ENCODE measurements around the gene CHADL. TPM values are rescaled to one million over a fixed set of nuclear protein-coding genes. Genes with fewer than 3 reads are reported as not detected.

Gene CHADL
- total and polyA plus RNA-seq, 12 donors: 4.5 to 46.6 (median 10.6) TPM

DNA sequence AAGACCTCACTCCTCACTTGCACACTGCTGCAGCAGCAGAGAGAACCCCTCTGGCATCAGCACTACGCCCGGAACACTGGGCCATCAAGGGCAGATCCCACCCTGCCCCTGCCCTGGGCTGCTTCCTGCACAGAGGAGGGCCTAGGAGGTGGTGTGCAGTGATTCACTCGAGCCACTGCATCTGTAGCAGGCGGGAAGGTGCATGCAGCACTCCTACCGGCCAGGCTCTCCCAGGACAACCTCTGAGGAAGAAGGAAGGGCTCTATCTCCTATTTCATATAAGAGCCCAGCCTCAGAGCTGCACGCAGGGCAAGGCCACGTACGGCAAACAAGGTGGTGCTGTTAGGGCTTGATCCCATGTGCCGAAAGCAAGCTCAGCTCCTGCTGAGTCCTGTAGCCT lies 31.1 kb upstream of the CHADL start:
- WGBS, 2 donors: 90 to 92% methylated on average over 9 of the region's 9 CpGs
- intact Hi-C loops (cut with DNase I): no loop called here
- Histone ChIP-seq H3K27ac (no peak overlapping the region), H3K36me3 (peaks cover 0 to 100% (median 48%) of the 10 kb centered on the region in 9 donors), H3K4me1 (peaks cover 0 to 7% (median 0%) of the 10 kb centered on the region in 9 donors), H3K9me3 (no peaks in the 10 kb centered on the region), H3K4me3 (no peak overlapping the region), H3K27me3 (no peaks in the 10 kb centered on the region)
- TF ChIP-seq, protein P1, sequence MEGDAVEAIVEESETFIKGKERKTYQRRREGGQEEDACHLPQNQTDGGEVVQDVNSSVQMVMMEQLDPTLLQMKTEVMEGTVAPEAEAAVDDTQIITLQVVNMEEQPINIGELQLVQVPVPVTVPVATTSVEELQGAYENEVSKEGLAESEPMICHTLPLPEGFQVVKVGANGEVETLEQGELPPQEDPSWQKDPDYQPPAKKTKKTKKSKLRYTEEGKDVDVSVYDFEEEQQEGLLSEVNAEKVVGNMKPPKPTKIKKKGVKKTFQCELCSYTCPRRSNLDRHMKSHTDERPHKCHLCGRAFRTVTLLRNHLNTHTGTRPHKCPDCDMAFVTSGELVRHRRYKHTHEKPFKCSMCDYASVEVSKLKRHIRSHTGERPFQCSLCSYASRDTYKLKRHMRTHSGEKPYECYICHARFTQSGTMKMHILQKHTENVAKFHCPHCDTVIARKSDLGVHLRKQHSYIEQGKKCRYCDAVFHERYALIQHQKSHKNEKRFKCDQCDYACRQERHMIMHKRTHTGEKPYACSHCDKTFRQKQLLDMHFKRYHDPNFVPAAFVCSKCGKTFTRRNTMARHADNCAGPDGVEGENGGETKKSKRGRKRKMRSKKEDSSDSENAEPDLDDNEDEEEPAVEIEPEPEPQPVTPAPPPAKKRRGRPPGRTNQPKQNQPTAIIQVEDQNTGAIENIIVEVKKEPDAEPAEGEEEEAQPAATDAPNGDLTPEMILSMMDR (IDR thresholded peaks at IDR 0.05): no peak
- no peak for DNase-seq
- no peak for ATAC-seq

DNA sequence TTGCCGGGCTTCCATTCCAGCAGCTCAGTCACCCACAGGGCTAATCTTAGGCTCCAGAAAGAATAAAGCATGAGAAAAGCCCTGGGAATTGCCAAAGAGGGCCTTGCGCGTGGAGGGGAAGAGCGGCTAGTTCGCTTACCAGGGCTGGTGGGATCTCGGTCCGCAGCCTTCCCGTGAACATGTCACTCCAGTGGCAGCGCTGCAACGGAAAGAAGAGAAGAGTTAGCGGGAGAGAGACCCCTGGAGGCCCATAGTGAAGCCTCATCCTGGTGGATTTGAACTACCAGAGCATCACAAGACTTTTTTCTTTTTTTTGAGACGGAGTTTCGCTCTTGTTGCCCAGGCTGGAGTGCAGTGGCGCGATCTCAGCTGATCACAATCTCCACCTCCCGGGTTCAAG lies 27.2 kb upstream of the CHADL start:
- intact Hi-C loops (cut with DNase I): no loop called here
- Histone ChIP-seq H3K4me3 (no peak overlapping the region), H3K9me3 (no peaks in the 10 kb centered on the region), H3K27ac (no peak overlapping the region), H3K27me3 (no peaks in the 10 kb centered on the region), H3K36me3 (peaks cover 0 to 96% (median 60%) of the 10 kb centered on the region in 9 donors), H3K4me1 (peaks cover 0 to 2% (median 0%) of the 10 kb centered on the region in 9 donors)
- 96% methylated on average over 16 of the region's 16 CpGs for WGBS, 2 donors
- TF ChIP-seq, protein P1 (IDR thresholded peaks at IDR 0.05): no peak
- DNase-seq (no peak), ATAC-seq (no peak)

- ATAC-seq: no peak
- Histone ChIP-seq H3K4me3 (no peak overlapping the region), H3K9me3 (no peaks in the 10 kb centered on the region), H3K27ac (no peak overlapping the region), H3K36me3 (peaks cover 0 to 96% (median 65%) of the 10 kb centered on the region in 9 donors), H3K4me1 (peaks cover 0 to 24% (median 6%) of the 10 kb centered on the region in 9 donors), H3K27me3 (no peaks in the 10 kb centered on the region)
- DNase-seq: no peak
- WGBS, 2 donors: 90 to 95% methylated on average over 15 of the region's 15 CpGs
- TF ChIP-seq, protein P1 (IDR thresholded peaks at IDR 0.05): no peak
- intact Hi-C loops (cut with DNase I): no loop called here
These were observed 23.7 kb upstream of the CHADL start for GRCh38 chr22:41264408-41264941.

DNA sequence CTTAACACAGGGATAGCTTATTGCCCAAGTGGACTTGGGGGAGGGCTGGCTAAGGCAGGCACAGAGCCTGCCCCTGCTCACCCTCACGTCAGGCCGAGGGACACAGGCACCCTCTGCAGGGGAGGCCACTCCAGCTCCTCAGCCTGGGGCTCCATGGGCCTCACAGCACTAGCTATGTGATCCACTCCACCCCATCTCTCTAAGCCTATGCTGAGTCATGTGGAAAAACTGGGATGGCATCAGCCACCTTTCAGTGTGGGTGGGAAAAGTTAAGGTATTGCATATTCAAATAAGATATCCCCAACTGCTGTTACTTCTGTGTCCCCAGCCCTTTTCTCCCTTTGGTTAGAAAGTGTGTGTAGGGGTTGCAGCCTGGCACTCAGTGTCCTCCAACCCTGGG lies 23.0 kb upstream of the CHADL start:
- Histone ChIP-seq H3K9me3 (no peaks in the 10 kb centered on the region), H3K4me3 (no peak overlapping the region), H3K4me1 (peaks cover 0 to 24% (median 6%) of the 10 kb centered on the region in 9 donors), H3K27ac (no peak overlapping the region), H3K36me3 (peaks cover 0 to 96% (median 57%) of the 10 kb centered on the region in 9 donors), H3K27me3 (no peaks in the 10 kb centered on the region)
- no peak for ATAC-seq
- WGBS, 2 donors: 86 to 92% methylated on average over 2 of the region's 2 CpGs
- TF ChIP-seq, protein P1 (IDR thresholded peaks at IDR 0.05): no peak
- intact Hi-C loops (cut with DNase I): no loop called here
- DNase-seq: no peak

Measured in heart right ventricle (tissue), 16 donors.